ENCODE measurements around the gene TEX51. TPM values are rescaled to one million over a fixed set of nuclear protein-coding genes. Genes with fewer than 3 reads are reported as not detected.

Gene TEX51
- total RNA-seq, 4 donors from 2014 or later: not detected

- ATAC-seq: no peak
These were observed 5.5 kb upstream of the TEX51 start for GRCh38 chr2:126893153-126893552.

DNA sequence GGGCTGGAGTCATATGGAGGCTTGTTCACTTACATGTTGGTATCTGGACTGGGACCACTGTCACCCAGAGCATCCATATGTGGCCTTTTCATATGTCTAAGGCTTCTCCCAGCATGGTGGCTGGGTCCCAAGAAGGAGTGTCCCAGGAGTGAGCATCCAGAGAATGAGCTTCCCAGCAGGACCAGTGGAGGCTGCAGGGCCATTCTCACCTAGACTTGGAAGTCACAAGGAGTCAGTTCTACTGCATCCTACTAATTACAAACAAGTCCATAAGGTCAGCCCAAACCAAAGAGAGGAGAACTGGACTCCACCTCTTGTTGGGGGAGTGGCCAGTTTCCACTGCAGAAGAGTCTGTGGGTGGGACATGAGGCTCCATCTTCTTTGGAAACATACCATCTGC lies 5.1 kb upstream of the TEX51 start:
- H3K27me3 ChIP-seq: no peaks in the 10 kb centered on the region
- ATAC-seq: no peak

More at GRCh38 chr2:126893153-126893552, 5.5 kb upstream of the TEX51 start:
- Histone ChIP-seq H3K27ac (no peak overlapping the region), H3K4me3 (no peak overlapping the region), H3K36me3 (no peaks in the 10 kb centered on the region), H3K9me3 (no peaks in the 10 kb centered on the region), H3K4me1 (no peaks in the 10 kb centered on the region), H3K27me3 (no peaks in the 10 kb centered on the region)
- 80 to 86% methylated on average over 1 to 2 of the region's 4 CpGs for WGBS, 2 donors (ENCODE audit: low coverage in 1 of 2)
- TF ChIP-seq, protein P1, sequence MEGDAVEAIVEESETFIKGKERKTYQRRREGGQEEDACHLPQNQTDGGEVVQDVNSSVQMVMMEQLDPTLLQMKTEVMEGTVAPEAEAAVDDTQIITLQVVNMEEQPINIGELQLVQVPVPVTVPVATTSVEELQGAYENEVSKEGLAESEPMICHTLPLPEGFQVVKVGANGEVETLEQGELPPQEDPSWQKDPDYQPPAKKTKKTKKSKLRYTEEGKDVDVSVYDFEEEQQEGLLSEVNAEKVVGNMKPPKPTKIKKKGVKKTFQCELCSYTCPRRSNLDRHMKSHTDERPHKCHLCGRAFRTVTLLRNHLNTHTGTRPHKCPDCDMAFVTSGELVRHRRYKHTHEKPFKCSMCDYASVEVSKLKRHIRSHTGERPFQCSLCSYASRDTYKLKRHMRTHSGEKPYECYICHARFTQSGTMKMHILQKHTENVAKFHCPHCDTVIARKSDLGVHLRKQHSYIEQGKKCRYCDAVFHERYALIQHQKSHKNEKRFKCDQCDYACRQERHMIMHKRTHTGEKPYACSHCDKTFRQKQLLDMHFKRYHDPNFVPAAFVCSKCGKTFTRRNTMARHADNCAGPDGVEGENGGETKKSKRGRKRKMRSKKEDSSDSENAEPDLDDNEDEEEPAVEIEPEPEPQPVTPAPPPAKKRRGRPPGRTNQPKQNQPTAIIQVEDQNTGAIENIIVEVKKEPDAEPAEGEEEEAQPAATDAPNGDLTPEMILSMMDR (IDR thresholded peaks at IDR 0.05): no peak
- TF ChIP-seq EP300 (IDR thresholded peaks at IDR 0.05) (no peak), POLR2A (IDR thresholded peaks at IDR 0.05) (no peak), POLR2AphosphoS5 (IDR thresholded peaks at IDR 0.05) (no peak)

GRCh38 chr2:126894082-126894481 lies 4.6 kb upstream of the TEX51 start:
- Histone ChIP-seq H3K4me3 (no peak overlapping the region), H3K36me3 (no peaks in the 10 kb centered on the region), H3K4me1 (no peaks in the 10 kb centered on the region), H3K27me3 (no peaks in the 10 kb centered on the region), H3K27ac (no peak overlapping the region), H3K9me3 (no peaks in the 10 kb centered on the region)
- ATAC-seq: no peak
- TF ChIP-seq POLR2A (IDR thresholded peaks at IDR 0.05): no peak
- TF ChIP-seq, protein P1 (IDR thresholded peaks at IDR 0.05): no peak
- TF ChIP-seq POLR2AphosphoS5 (IDR thresholded peaks at IDR 0.05): no peak
- TF ChIP-seq EP300 (IDR thresholded peaks at IDR 0.05): no peak
- WGBS, 2 donors (ENCODE audit: low coverage in 1 of 2): no CpG with 5 or more reads among the region's 1 CpG

More for the DNA sequence above, 5.1 kb upstream of the TEX51 start:
- Histone ChIP-seq H3K4me3 (no peak overlapping the region), H3K27ac (no peak overlapping the region), H3K4me1 (no peaks in the 10 kb centered on the region), H3K9me3 (no peaks in the 10 kb centered on the region), H3K36me3 (no peaks in the 10 kb centered on the region)
- TF ChIP-seq, protein P1 (IDR thresholded peaks at IDR 0.05): no peak
- TF ChIP-seq EP300 (IDR thresholded peaks at IDR 0.05): no peak

GRCh38 chr2:126894585-126895182 lies 4.0 kb upstream of the TEX51 start:
- H3K4me1 ChIP-seq: no peaks in the 10 kb centered on the region
- no peak overlapping the region for H3K4me3 ChIP-seq
- H3K27ac ChIP-seq: no peak overlapping the region
- H3K27me3 ChIP-seq: peaks cover 2% of the 10 kb centered on the region
- TF ChIP-seq POLR2A (IDR thresholded peaks at IDR 0.05): no peak
- ATAC-seq: no peak
- H3K36me3 ChIP-seq: no peaks in the 10 kb centered on the region
- 84% methylated on average over 3 of the region's 9 CpGs; no CpG with 5 or more reads in 1 of the 2 donors for WGBS, 2 donors (ENCODE audit: low coverage in 1 of 2)
- H3K9me3 ChIP-seq: no peaks in the 10 kb centered on the region

DNA sequence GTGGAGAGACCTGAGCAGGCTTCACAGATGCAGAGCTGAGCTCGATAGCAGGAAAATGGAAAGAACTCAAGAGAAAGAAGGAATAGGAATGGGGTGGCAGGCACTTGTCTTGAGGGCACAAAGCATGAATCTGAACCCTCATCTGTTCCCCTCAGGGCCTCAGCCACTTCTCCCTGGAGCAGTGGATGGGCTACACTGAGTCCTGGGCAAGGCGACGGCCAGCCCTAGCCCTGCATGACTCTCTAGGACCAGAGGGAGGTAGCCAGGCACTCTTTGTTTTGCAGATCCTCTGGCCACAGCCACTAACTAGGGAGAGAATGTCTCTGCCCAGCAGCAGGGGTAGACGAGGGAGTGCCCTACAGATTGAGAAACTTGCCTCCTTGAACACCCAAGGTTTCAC lies 3.4 kb upstream of the TEX51 start:
- Histone ChIP-seq H3K27me3 (peaks cover 3% of the 10 kb centered on the region), H3K9me3 (no peaks in the 10 kb centered on the region), H3K4me3 (no peak overlapping the region), H3K27ac (no peak overlapping the region), H3K4me1 (no peaks in the 10 kb centered on the region), H3K36me3 (no peaks in the 10 kb centered on the region)
- ATAC-seq: no peak
- 49 to 65% methylated on average over 3 to 4 of the region's 4 CpGs for WGBS, 2 donors (ENCODE audit: low coverage in 1 of 2)
- TF ChIP-seq POLR2A (IDR thresholded peaks at IDR 0.05) (no peak), EP300 (IDR thresholded peaks at IDR 0.05) (no peak), POLR2AphosphoS5 (IDR thresholded peaks at IDR 0.05) (no peak)
- TF ChIP-seq, protein P1 (IDR thresholded peaks at IDR 0.05): no peak
